Measurements from ENCODE around the gene ELOVL4. TPM values are rescaled to one million over a fixed set of nuclear protein-coding genes. Genes with fewer than 3 reads are reported as not detected.

The ELOVL4 gene
- total RNA-seq, 6 experiments from 2014 or later: 5.7 to 7.4 (median 6.7) TPM

- peaks cover 4% of the 10 kb centered on the region for H3K27me3 Mint-ChIP-seq (ENCODE audit: insufficient read depth)
- H3K4me1 Mint-ChIP-seq (ENCODE audit: low read depth): no peaks in the 10 kb centered on the region
- H3K36me3 Mint-ChIP-seq (ENCODE audit: low read depth): no peaks in the 10 kb centered on the region
- TF ChIP-seq CTCF (IDR thresholded peaks at IDR 0.05): no peak
- no peak overlapping the region for H3K27ac Mint-ChIP-seq
- no peaks in the 10 kb centered on the region for H3K9me3 Mint-ChIP-seq
- no peak for DNase-seq
- no peak overlapping the region for H3K4me3 Mint-ChIP-seq
Measured at GRCh38 chr6:79985128-79985527, 37.8 kb upstream of the ELOVL4 start.

- Mint-ChIP-seq H3K9me3 (no peaks in the 10 kb centered on the region), H3K27me3 (ENCODE audit: insufficient read depth) (peaks cover 6% of the 10 kb centered on the region), H3K36me3 (ENCODE audit: low read depth) (no peaks in the 10 kb centered on the region), H3K27ac (no peak overlapping the region), H3K4me1 (ENCODE audit: low read depth) (no peaks in the 10 kb centered on the region), H3K4me3 (no peak overlapping the region)
- no peak for DNase-seq
- no peak for TF ChIP-seq CTCF (IDR thresholded peaks at IDR 0.05)
Measured at GRCh38 chr6:79984261-79984660, 36.9 kb upstream of the ELOVL4 start.

- no peaks in the 10 kb centered on the region for H3K4me1 Mint-ChIP-seq (ENCODE audit: low read depth)
- DNase-seq: no peak
- no peaks in the 10 kb centered on the region for H3K9me3 Mint-ChIP-seq
- peaks cover 4% of the 10 kb centered on the region for H3K27me3 Mint-ChIP-seq (ENCODE audit: insufficient read depth)
- H3K36me3 Mint-ChIP-seq (ENCODE audit: low read depth): no peaks in the 10 kb centered on the region
- no peak overlapping the region for H3K27ac Mint-ChIP-seq
- no peak overlapping the region for H3K4me3 Mint-ChIP-seq
- TF ChIP-seq CTCF (IDR thresholded peaks at IDR 0.05): no peak
Measured at GRCh38 chr6:79981652-79982051, 34.3 kb upstream of the ELOVL4 start.

GRCh38 chr6:79971193-79971592 is 23.8 kb upstream of the ELOVL4 start:
- DNase-seq: no peak
- peaks cover 3% of the 10 kb centered on the region; the same call in 1 of the 2 replicates for H3K27me3 Mint-ChIP-seq (ENCODE audit: insufficient read depth)
- no peak overlapping the region for H3K4me3 Mint-ChIP-seq
- H3K27ac Mint-ChIP-seq: no peak overlapping the region
- no peak for TF ChIP-seq CTCF (IDR thresholded peaks at IDR 0.05)
- H3K9me3 Mint-ChIP-seq: no peaks in the 10 kb centered on the region
- no peaks in the 10 kb centered on the region for H3K4me1 Mint-ChIP-seq (ENCODE audit: low read depth)
- H3K36me3 Mint-ChIP-seq (ENCODE audit: low read depth): no peaks in the 10 kb centered on the region

GRCh38 chr6:79969784-79970183 is 22.4 kb upstream of the ELOVL4 start:
- Mint-ChIP-seq H3K4me3 (no peak overlapping the region), H3K27ac (no peak overlapping the region), H3K27me3 (ENCODE audit: insufficient read depth) (peaks cover 3% of the 10 kb centered on the region), H3K36me3 (ENCODE audit: low read depth) (no peaks in the 10 kb centered on the region), H3K9me3 (no peaks in the 10 kb centered on the region), H3K4me1 (ENCODE audit: low read depth) (no peaks in the 10 kb centered on the region)
- TF ChIP-seq CTCF (IDR thresholded peaks at IDR 0.05): no peak
- DNase-seq: no peak

- no peaks in the 10 kb centered on the region for H3K4me1 Mint-ChIP-seq (ENCODE audit: low read depth)
- H3K36me3 Mint-ChIP-seq (ENCODE audit: low read depth): no peaks in the 10 kb centered on the region
- DNase-seq: no peak
- TF ChIP-seq CTCF (IDR thresholded peaks at IDR 0.05): no peak
- no peak overlapping the region for H3K4me3 Mint-ChIP-seq
- no peak overlapping the region for H3K27ac Mint-ChIP-seq
- H3K9me3 Mint-ChIP-seq: no peaks in the 10 kb centered on the region
- peaks cover 3% of the 10 kb centered on the region for H3K27me3 Mint-ChIP-seq (ENCODE audit: insufficient read depth)
Measured at GRCh38 chr6:79967178-79967577, 19.8 kb upstream of the ELOVL4 start.
